HG03558 (cell line): ENCODE results near the gene IGF2R.
"Not testable (repeated sequence)": the region's sequence is repeated elsewhere in the genome, so short reads cannot be mapped to it uniquely, and the experiment has no call there.

Source experiments
- ATAC-seq: cut with Tn5 transposase; IDR thresholded peaks from one replicate; pipeline ENCODE4 v1.9.1; 2021; ENCODE audit warnings: moderate number of reproducible peaks; ENCODE audit not compliant: unreplicated experiment; ENCODE audit errors: extremely low read depth

IGF2R gene

GRCh38 chr6:159968295-159969203 is at the start of gene IGF2R:
Gene IGF2R, plus strand, starts transcription at chr6:159969082. Its CDS starts 165 bp downstream, at chr6:159969247.
- ATAC-seq: peak; percentile 39

- ATAC-seq: no peak
These were observed 49.1 kb upstream of the IGF2R start for GRCh38 chr6:159919800-159920199.

- ATAC-seq: not testable (repeated sequence)
These were observed 44.7 kb upstream of the IGF2R start for GRCh38 chr6:159924150-159924549.

GRCh38 chr6:159926542-159927203 is 42.2 kb upstream of the IGF2R start:
- ATAC-seq: no peak

- peak; percentile 19 for ATAC-seq
These were observed 39.1 kb upstream of the IGF2R start for GRCh38 chr6:159929819-159930218.

GRCh38 chr6:159931112-159931511 is 37.8 kb upstream of the IGF2R start:
- peak; percentile 95 for ATAC-seq

- ATAC-seq: no peak
These were observed 37.0 kb upstream of the IGF2R start for GRCh38 chr6:159931846-159932245.

- no peak for ATAC-seq
These were observed 35.8 kb upstream of the IGF2R start for GRCh38 chr6:159933077-159933476.

GRCh38 chr6:159934181-159934580 is 34.7 kb upstream of the IGF2R start:
- no peak for ATAC-seq

GRCh38 chr6:159935065-159935464 is 33.8 kb upstream of the IGF2R start:
- no peak for ATAC-seq

GRCh38 chr6:159935633-159936032 is 33.2 kb upstream of the IGF2R start:
- no peak for ATAC-seq

GRCh38 chr6:159939591-159940016 is 29.3 kb upstream of the IGF2R start:
- no peak for ATAC-seq

GRCh38 chr6:159941286-159942113 is 27.4 kb upstream of the IGF2R start:
- peak; percentile 93 for ATAC-seq

- no peak for ATAC-seq
These were observed 25.7 kb upstream of the IGF2R start for GRCh38 chr6:159943101-159943632.

- no peak for ATAC-seq
These were observed 24.8 kb upstream of the IGF2R start for GRCh38 chr6:159943968-159944598.

GRCh38 chr6:159945801-159946392 is 23.0 kb upstream of the IGF2R start:
- no peak for ATAC-seq

- no peak for ATAC-seq
These were observed 22.0 kb upstream of the IGF2R start for GRCh38 chr6:159946912-159947311.

GRCh38 chr6:159948199-159948598 is 20.7 kb upstream of the IGF2R start:
- no peak for ATAC-seq

- ATAC-seq: no peak
These were observed 17.1 kb upstream of the IGF2R start for GRCh38 chr6:159951772-159952171.
